H9 (cell line): ENCODE results near the gene NKAIN2. TPM values are rescaled to one million over a fixed set of nuclear protein-coding genes. Genes with fewer than 3 reads are reported as not detected.

Experiments
- DNase-seq: peaks from one replicate; pipeline ENCODE4 v3.0.0-alpha.2; 2017
- H2AFZ ChIP-seq: one replicate; pipeline ENCODE4 v1.6.1; 2013; ENCODE audit warnings: mild to moderate bottlenecking, low read length, control low read depth, moderate library complexity
- H2AK5ac ChIP-seq: 2 replicates; pipeline ENCODE4 v1.6.1; 2013; ENCODE audit warnings: low read length, control low read depth, mixed read lengths; ENCODE audit not compliant: insufficient read length
- H2BK120ac ChIP-seq: one replicate; pipeline ENCODE4 v1.6.1; 2013; ENCODE audit warnings: low read depth, mild to moderate bottlenecking, low read length, control low read depth, inconsistent platforms; ENCODE audit not compliant: poor library complexity, severe bottlenecking
- H2BK12ac ChIP-seq: 2 replicates; pipeline ENCODE4 v1.6.1; 2013; ENCODE audit warnings: low read length, control low read depth, mixed read lengths, low read depth; ENCODE audit not compliant: insufficient read length
- H2BK15ac ChIP-seq: 2 replicates; pipeline ENCODE4 v1.6.1; 2013; ENCODE audit warnings: low read depth, low read length, control low read depth
- H2BK20ac ChIP-seq: one replicate; pipeline ENCODE4 v1.6.1; 2013; ENCODE audit warnings: low read depth, mild to moderate bottlenecking, low read length, control low read depth, inconsistent platforms; ENCODE audit not compliant: poor library complexity, severe bottlenecking
- H2BK5ac ChIP-seq: 2 replicates; pipeline ENCODE4 v1.6.1; 2013; ENCODE audit warnings: low read length, control low read depth, mixed read lengths; ENCODE audit not compliant: insufficient read length
- H3K14ac ChIP-seq: 2 replicates; pipeline ENCODE4 v1.6.1; 2013; ENCODE audit warnings: low read length, control low read depth; ENCODE audit not compliant: insufficient read depth
- H3K18ac ChIP-seq: 2 replicates; pipeline ENCODE4 v1.6.1; 2013; ENCODE audit warnings: low read depth, mild to moderate bottlenecking, mixed read lengths, low read length, control low read depth; ENCODE audit not compliant: insufficient read length
- H3K23ac ChIP-seq: 2 replicates; pipeline ENCODE4 v1.6.1; 2013; ENCODE audit warnings: low read length, control low read depth, mixed read lengths, low read depth; ENCODE audit not compliant: insufficient read length
- H3K23me2 ChIP-seq: 2 replicates; pipeline ENCODE4 v1.6.1; 2013; ENCODE audit warnings: low read depth, mild to moderate bottlenecking, mixed read lengths, low read length, control low read depth; ENCODE audit not compliant: insufficient read length, poor library complexity, severe bottlenecking
- H3K27ac ChIP-seq: 2 replicates; pipeline ENCODE4 v1.5.1; 2013; ENCODE audit warnings: low read length, control low read depth, mixed read lengths, low read depth; ENCODE audit not compliant: insufficient read length
- H3K27me3 ChIP-seq: 2 replicates; pipeline ENCODE4 v1.6.1; 2013; ENCODE audit warnings: low read length, control low read depth, inconsistent platforms; ENCODE audit not compliant: insufficient read depth
- H3K4ac ChIP-seq: 2 replicates; pipeline ENCODE4 v1.6.1; 2013; ENCODE audit warnings: low read depth, mild to moderate bottlenecking, control low read depth, inconsistent platforms, low read length, moderate library complexity
- H3K4me1 ChIP-seq: 2 replicates; pipeline ENCODE4 v1.6.1; 2013; ENCODE audit warnings: low read length, control low read depth, inconsistent platforms; ENCODE audit not compliant: insufficient read depth
- H3K4me2 ChIP-seq: 2 replicates; pipeline ENCODE4 v1.6.1; 2013; ENCODE audit warnings: low read length, control low read depth, mixed read lengths; ENCODE audit not compliant: insufficient read length, insufficient read depth
- H3K56ac ChIP-seq: 2 replicates; pipeline ENCODE4 v1.6.1; 2013; ENCODE audit warnings: low read depth, mild to moderate bottlenecking, mixed read lengths, low read length, control low read depth; ENCODE audit not compliant: insufficient read length
- H3K79me1 ChIP-seq: 2 replicates; pipeline ENCODE4 v1.6.1; 2013; ENCODE audit warnings: low read depth, mild to moderate bottlenecking, moderate library complexity, low read length, control low read depth, inconsistent platforms; ENCODE audit not compliant: insufficient read depth, poor library complexity, severe bottlenecking
- H3K79me2 ChIP-seq: 2 replicates; pipeline ENCODE4 v1.6.1; 2013; ENCODE audit warnings: low read length, control low read depth, inconsistent platforms; ENCODE audit not compliant: insufficient read depth
- H3K9ac ChIP-seq: 2 replicates; pipeline ENCODE4 v1.6.1; 2013; ENCODE audit warnings: low read length, control low read depth, mixed read lengths; ENCODE audit not compliant: insufficient read length; ENCODE audit errors: extremely low read depth
- H3K9me3 ChIP-seq: one replicate; pipeline ENCODE4 v1.6.1; 2013; ENCODE audit warnings: low read depth, low read length, inconsistent platforms; ENCODE audit not compliant: control insufficient read depth
- H3T11ph ChIP-seq: one replicate; pipeline ENCODE4 v1.6.1; 2013; ENCODE audit warnings: mild to moderate bottlenecking, low read length, control low read depth, inconsistent platforms
- H4K20me1 ChIP-seq: one replicate; pipeline ENCODE4 v1.6.1; 2013; ENCODE audit not compliant: control insufficient read depth, insufficient read length, insufficient read depth
- H4K5ac ChIP-seq: 2 replicates; pipeline ENCODE4 v1.6.1; 2013; ENCODE audit warnings: low read depth, mild to moderate bottlenecking, mixed read lengths, low read length, control low read depth; ENCODE audit not compliant: insufficient read length
- H4K8ac ChIP-seq: replicated peaks from 2 replicates; pipeline ENCODE4 v1.6.1; 2013; ENCODE audit warnings: low read length, control low read depth, mixed read lengths, low read depth; ENCODE audit not compliant: insufficient read length
- H4K91ac ChIP-seq: 2 replicates; pipeline ENCODE4 v1.6.1; 2013; ENCODE audit warnings: low read depth, mild to moderate bottlenecking, moderate library complexity, mixed read lengths, low read length, control low read depth; ENCODE audit not compliant: insufficient read length
- H3K27ac Mint-ChIP-seq, 3 experiments: 2 replicates in 2 of 3; 3 replicates in 1 of 3; pipeline ENCODE4 v1.8.0; 2020 to 2021; ENCODE audit warnings: mixed read lengths in 3 of 3, mild to moderate bottlenecking in 1 of 3, moderate library complexity in 1 of 3
- H3K27me3 Mint-ChIP-seq: 2 replicates; pipeline ENCODE4 v1.8.0; 2021; ENCODE audit warnings: low read depth, mild to moderate bottlenecking, moderate library complexity, mixed read lengths
- H3K36me3 Mint-ChIP-seq, 3 experiments: 2 replicates in 2 of 3; 3 replicates in 1 of 3; pipeline ENCODE4 v1.8.0; 2020 to 2021; ENCODE audit warnings: low read depth in 3 of 3, mixed read lengths in 3 of 3; ENCODE audit not compliant: insufficient read depth in 1 of 3
- H3K4me1 Mint-ChIP-seq, 2 experiments: 2 replicates each; pipeline ENCODE4 v1.8.0; 2020; ENCODE audit warnings: mixed read lengths in 2 of 2
- H3K4me3 Mint-ChIP-seq, 2 experiments: 2 replicates in 1 of 2; 3 replicates in 1 of 2; pipeline ENCODE4 v1.8.0; 2020 to 2021; ENCODE audit warnings: mild to moderate bottlenecking in 2 of 2, mixed read lengths in 2 of 2, moderate library complexity in 1 of 2
- H3K9me3 Mint-ChIP-seq, 2 experiments: 2 replicates in 1 of 2; 3 replicates in 1 of 2; pipeline ENCODE4 v1.8.0; 2020; ENCODE audit warnings: mild to moderate bottlenecking in 2 of 2, mixed read lengths in 2 of 2, moderate library complexity in 1 of 2
- CTCF ChIP-seq: fragments of 200-600 bp; sonication (generic); conservative IDR thresholded peaks from 3 replicates; pipeline ENCODE4 v1.8.0; 2021; ENCODE audit warnings: antibody characterized with exemption, mild to moderate bottlenecking
- WGBS: extraction: QIAGEN DNeasy Blood & Tissue Kit; methylation state at CpG from one replicate; pipeline ENCODE4 v1.1.7; 2013; ENCODE audit warnings: missing lambda C conversion rate, low lambda C conversion rate, mixed read lengths; ENCODE audit not compliant: insufficient read length; ENCODE audit errors: extremely low coverage; 5-methylcytosine and 5-hydroxymethylcytosine counted together
- total RNA-seq: library from RNA; stranded (reverse); gene quantifications from 2 replicates; pipeline ENCODE4 v1.2.1, GENCODE V29; 2021

The NKAIN2 gene
- total RNA-seq, 1 experiment from 2014 or later: 0.17 TPM

GRCh38 chr6:124769811-124770544 lies 966.3 kb downstream of the NKAIN2 start:
- Histone ChIP-seq H3K18ac (no peak overlapping the region), H3K9ac (no peak overlapping the region), H3K27me3 (no peaks in the 10 kb centered on the region), H2AK5ac (no peak overlapping the region), H3T11ph (no peak overlapping the region), H3K79me2 (no peaks in the 10 kb centered on the region), H4K8ac (no peak overlapping the region), H3K4me1 (no peaks in the 10 kb centered on the region), H2BK12ac (no peak overlapping the region), H3K23ac (no peak overlapping the region), H3K56ac (no peak overlapping the region), H3K4ac (no peak overlapping the region), H2BK15ac (no peak overlapping the region), H4K5ac (no peak overlapping the region), H3K14ac (no peak overlapping the region), H2BK120ac (no peak overlapping the region), H2BK20ac (no peak overlapping the region), H3K4me2 (no peak overlapping the region), H4K91ac (no peak overlapping the region), H3K79me1 (no peaks in the 10 kb centered on the region), H3K23me2 (no peaks in the 10 kb centered on the region), H3K9me3 (no peaks in the 10 kb centered on the region), H2BK5ac (no peak overlapping the region), H4K20me1 (no peaks in the 10 kb centered on the region), H2AFZ (no peak overlapping the region), H3K27ac (no peak overlapping the region)
- H3K4me1 Mint-ChIP-seq: peaks cover 6 to 12% of the 10 kb centered on the region in 2 experiments
- H3K27me3 Mint-ChIP-seq: no peaks in the 10 kb centered on the region
- no peaks in the 10 kb centered on the region for H3K36me3 Mint-ChIP-seq
- no peak for TF ChIP-seq CTCF
- H3K9me3 Mint-ChIP-seq: no peaks in the 10 kb centered on the region
- no peak overlapping the region for H3K27ac Mint-ChIP-seq
- no CpG with 5 or more reads among the region's 1 CpG for WGBS
- DNase-seq: no peak
- H3K4me3 Mint-ChIP-seq: no peak overlapping the region
